HG03108 (cell line): ENCODE data around the gene SLAMF6.

ENCODE experiments used
- ATAC-seq: cut with Tn5 transposase; IDR thresholded peaks from one replicate; pipeline ENCODE4 v1.9.1; 2021; ENCODE audit warnings: moderate library complexity; ENCODE audit not compliant: unreplicated experiment

Gene SLAMF6

DNA sequence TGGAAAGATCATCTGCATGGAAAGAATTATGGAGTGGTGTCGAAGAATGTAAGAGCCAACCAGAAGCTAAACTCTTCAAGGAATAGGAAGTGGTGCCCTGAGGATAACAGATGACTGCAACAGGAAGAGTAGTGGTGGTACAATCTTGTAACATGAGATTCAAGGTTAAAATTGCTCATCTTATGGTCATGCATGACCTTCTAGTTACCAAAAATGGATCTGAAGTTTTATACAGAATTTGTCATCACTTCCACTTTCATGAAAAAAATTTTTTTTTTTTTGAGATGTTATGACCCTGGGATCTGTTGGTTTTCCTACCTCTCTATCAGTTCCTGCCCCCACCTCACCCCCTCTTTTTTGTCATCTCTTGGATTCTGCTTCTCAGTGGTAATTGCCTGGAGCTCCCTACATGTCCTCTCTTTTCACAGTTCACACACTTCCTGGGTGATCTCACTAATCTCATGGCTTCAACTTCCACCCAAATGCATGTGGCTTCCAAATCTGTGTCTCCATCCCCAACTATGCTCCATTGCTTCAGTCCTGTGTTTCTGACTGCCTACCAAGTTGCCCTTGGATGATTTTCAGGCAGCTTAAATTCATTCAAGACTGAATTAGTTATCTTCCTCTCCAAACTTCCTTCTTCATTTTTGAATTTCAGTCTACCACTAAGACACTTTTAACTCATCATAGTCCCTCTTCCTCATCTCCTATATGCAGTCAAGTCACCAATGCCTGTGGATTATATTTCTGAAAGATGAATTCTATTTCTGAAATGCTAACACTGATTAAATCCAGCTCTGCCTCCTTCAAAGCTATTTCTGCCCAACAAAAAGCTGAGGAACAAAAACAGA is 48.4 kb downstream of the SLAMF6 start:
- peak; percentile 64 for ATAC-seq

- no peak for ATAC-seq
These were observed 50.9 kb downstream of the SLAMF6 start for GRCh38 chr1:160472112-160472511.

DNA sequence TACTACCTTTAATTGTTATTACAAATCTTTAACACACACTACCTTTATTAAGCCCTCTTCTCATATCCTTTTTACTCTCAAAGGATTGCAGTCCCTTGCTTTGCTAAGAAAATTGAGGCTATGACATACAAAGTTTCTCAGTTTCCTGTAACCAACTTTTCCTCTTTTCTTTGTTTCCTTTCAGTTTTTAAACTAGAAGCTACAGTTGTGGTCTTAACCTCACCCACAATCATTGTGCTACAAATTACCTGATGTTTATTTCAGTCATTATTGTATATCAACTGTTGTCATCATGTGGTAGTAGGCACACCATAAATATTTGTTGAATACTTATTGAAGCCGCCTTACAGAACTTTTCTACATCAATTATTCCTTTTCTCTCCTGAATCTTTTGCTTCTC is 51.8 kb downstream of the SLAMF6 start:
- no peak for ATAC-seq

DNA sequence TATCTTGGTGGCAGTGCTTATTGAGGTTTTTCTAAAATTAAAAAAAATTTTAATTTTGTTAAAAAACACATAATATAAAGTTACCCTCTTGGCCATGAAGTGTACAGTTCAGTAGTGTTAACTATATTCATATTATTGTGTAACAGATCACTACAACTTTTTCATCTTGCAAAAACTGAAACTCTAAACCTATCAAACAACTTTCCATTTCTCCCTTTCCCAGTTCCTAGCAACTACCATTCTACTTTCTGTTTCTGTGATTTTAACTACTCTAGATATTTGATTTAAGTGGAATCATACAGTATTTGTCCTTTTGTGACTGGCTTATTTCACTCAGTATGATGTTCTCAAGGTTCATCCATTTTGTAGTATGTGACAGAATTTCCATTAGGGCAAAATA is 55.5 kb downstream of the SLAMF6 start:
- no peak for ATAC-seq

DNA sequence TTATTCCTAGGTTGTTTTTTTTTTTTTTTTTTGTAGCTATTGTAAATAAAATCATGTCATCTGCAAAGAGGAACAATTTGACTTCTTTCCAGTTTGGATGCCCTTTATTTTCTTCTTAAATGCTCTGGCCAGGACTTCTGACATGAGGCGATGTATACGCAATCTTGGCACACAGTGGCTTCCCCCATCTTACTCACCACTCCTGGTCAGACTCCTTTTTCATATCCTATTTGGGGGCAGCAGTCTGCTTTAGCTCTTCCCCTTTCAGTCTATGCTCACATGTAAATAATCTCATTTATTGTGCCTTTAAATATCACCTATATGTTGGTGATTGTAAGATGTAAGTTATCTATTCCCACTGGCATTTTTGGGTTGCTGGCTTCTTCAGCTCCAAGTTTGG is 56.1 kb downstream of the SLAMF6 start:
- ATAC-seq, result no peak

GRCh38 chr1:160465123-160465522 is 57.9 kb downstream of the SLAMF6 start:
- ATAC-seq, result no peak

DNA sequence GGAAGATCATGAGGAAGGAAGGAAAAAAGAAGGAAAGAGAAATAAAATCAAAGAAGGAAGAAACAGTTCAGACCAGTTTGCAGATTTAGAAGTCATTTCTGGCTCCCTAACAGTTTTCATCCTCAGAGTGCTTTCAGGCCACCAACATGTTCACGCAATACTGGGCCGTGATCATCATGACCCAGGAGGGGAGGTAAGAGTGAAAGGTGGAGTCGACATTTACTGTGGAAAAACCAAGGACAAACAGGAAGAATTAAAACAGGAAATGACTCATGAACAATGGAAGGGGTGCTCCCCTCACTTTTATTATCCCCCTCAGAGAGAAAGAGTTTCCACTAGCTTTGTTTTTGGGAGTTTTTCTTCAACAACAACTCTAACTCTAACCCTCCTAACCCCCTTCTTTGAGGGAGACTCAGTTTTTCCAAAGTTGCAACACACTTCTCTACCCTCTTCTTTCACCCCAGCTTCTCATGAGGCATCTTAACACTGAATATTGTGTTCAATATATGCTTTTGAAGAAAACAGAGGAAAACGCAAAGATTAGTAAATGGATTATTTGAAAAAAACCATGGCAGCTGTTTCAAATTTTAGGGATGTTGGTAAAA is 62.3 kb downstream of the SLAMF6 start:
- no peak for ATAC-seq

DNA sequence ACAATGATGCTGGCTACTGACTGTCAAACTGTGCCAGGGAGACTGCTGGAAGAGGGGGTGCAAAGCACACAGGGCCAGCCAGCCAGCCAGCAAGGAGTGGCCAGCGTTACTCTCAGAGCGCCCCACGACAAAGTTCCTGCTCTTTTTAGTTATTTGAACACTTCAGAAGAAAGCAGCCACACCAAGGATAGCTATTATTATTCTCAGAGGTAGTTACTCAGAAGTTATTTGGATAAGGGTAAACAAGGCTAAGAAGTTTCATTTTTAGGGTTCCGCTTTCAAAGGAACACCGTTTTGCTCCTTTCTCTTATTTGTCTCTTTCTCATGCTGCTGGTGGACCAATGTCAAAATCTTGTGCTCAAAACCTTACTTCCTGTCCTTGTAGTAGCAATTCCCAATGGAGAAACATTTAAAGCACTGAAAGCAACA is 62.8 kb downstream of the SLAMF6 start:
- ATAC-seq, result no peak

DNA sequence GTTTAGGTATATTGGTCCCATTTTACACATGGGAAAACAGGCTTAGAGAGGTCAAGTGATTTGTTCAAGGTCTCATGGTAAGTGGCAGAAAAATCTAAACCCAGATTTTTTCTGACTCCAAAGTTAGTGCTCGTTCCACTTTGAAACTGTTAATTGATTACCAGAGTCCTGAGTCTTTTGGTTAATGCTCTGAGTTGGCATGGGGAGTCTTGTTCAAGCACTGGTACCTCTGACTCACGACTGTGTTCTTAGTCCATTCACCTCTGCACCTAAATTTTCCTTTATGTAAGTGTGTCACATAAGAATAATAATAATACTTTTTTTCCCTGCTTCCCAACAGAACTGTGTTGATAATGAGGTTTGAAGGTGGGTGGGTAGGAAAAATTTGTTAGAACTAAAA is 63.4 kb downstream of the SLAMF6 start:
- ATAC-seq, result no peak

GRCh38 chr1:160459056-160459455 is 64.0 kb downstream of the SLAMF6 start:
- no peak for ATAC-seq

DNA sequence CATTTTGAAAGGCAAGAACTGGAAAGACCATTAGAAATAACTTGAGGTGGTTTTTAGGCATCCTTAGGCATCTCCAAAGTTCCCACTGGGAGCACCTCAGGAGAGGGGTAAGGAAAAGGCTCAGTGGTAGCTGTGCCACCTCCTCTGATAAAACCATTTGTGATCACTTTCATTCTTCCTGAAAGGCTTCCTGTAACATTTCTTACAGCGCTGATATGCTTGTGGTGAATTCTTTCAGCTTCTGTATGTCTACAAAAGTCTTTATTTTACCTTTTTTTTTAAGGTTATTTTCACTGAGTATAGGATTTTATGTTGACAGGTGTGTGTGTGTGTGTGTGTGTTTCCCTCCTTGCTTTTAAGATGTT is 67.9 kb downstream of the SLAMF6 start:
- no peak for ATAC-seq

DNA sequence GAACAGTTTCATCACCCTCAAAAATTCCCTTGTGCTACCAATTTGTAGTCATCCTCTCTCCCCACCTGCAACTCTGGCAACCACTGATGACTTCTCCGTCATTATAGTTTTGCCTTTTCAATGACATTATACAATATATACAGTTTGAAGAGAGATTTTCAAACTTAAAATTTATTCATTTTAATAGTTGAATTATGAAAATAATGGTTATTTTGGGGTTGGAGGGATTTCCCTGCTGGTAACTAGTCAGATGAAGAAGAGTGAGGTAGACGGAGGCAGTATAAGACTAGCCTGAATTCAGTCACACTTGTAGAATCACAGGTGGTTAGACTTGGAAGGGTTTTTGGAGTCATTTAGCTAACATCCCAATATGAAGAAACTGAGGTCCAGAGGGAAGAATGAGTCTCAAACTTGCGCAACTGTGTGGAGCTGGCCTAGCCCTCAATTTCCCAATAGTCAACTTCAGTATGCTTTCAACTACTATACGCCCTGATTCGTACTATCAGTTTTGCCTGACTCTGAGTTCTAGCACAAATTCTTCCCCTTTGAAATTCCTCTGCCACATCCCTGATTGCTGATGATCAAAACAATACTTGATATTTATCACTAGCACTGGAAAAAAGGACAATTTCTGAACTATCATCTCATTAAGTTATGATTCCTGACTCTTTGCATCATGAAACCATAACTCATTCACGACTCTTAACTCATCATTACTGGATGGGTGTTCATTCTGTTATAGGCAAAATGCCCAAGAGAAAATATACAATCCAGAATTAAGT is 68.5 kb downstream of the SLAMF6 start:
- ATAC-seq, result no peak

GRCh38 chr1:160453443-160453842 is 69.6 kb downstream of the SLAMF6 start:
- ATAC-seq, result peak; percentile 34

DNA sequence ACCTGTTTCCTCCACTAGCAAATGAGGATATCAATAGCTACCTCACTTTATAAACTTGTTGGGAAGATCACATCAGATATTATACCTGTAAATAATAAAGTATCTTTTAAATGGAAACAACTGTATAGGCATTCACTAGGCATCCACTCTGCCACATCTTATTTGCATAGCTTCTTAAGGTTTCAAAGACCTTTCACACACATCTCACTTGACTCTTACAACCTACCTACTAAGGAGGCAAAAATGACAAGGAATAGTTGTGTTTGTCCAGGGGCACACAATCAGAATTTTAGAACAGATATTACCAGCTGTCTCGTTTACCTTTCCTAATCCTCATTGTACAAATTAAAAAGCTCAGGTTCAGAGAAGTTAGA is 71.2 kb downstream of the SLAMF6 start:
- no peak for ATAC-seq

DNA sequence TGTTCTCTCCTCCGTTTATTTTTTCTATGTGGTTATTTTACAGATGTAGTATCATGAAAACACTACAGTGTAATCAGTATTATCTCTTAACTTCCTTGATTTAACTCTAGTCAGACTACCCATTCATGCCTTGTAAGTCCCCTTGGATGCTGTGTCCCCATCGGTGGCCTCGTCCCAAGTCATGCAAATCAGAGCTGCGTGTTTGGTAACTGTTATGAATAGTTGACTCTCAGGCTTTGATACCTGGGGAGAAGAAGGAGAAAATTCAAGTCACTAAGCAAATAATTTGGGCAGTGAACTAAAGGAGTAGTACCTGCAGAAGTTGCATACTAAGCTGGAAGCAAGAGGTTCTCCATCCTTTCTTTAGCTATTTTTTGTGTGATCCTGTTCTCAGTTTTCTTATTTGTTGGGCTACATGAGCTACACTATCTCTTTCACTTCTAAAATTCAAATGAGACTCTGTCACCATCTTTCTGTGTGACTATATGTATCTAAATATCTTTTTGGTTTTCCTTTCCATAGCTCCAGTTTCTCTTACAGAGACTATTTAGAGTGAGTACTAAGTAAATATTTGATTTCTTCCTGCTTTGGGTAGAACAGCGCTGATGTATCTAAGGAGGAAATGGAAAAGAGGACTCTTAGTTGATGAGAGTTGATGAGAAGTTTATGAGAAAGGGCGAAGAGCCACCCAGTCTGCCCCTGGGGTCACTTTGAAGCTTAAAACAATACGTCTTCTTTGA is 71.8 kb downstream of the SLAMF6 start:
- ATAC-seq, result peak; percentile 38

DNA sequence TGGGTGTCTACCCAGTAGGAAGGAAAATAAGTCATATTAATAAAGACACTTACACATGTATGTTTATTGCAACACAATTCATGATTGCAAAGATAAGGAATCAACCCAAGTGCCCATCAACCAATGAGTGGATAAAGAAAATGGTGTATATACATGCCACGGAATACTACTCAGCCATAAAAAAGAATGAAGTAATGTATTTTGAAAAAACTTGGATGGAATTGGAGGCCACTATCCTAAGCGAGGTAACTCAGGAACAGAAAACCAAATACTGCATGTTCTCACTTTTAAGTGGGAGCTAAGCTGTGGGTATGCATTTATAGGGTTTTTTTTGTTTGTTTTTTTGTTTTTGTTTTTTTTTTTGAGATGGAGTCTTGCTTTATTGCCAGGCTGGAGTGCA is 73.6 kb downstream of the SLAMF6 start:
- ATAC-seq, result no peak

DNA sequence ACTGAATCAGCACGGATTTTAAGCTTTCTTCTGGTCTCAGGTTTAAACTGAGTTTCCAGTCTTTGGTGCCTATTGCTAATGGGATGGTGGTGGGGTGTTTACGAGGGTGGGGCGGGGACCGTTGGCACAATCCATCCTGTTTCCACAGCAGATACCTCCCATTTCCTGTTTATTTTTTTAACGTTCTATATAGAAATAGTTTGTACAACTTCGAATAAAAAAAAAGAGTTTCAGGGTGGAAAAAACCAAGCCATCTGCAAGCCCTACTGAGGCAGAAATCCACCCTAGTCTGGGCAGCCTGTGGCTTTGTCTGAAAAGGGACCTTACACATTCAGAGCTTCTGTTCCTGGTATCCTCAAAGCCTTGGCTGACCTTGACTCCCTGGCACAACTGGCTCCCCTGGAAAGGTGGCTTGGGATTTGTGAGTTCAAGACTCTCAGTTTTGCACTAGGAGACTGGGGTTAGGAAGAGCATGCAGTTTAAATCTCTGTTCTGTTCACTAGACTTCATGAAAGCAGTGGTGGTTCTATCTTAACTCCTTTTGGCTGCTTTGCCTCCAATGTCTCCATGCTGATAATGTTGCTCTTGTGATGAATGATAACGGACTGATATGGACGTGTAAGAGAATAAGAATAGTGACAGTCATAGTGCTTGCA is 76.0 kb downstream of the SLAMF6 start:
- ATAC-seq, result no peak

GRCh38 chr1:160439718-160440117 is 83.3 kb downstream of the SLAMF6 start:
- ATAC-seq, result no peak

GRCh38 chr1:160438935-160439334 is 84.1 kb downstream of the SLAMF6 start:
- ATAC-seq, result no peak

DNA sequence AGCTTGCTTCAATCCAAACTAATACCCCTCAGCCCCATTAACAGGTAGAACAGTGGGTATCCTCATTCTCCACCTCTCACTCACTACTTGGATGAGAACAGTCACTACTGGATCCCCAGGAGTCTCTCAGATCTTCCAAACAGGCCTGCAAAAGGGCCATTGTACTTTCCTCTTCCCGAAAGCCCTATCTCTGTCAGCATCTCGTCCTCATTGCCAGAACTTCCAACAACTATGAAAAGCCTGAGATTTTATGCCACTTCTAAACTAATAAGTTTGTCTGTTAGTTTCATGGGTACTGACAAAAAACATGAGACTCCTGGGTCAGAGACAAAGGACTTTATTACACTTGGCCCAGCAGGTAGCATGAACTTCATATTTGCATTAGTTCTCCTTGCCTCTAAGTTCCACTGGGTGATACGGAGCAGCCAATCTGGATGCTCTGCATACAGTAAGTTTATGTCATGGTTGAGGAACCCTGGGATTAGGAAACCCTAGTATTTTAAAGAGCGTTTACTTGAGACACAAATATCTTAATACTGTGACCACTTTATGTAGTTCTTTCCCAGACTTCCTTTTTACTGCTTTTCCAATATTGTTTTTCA is 84.6 kb downstream of the SLAMF6 start:
- ATAC-seq, result no peak
